Smooth muscle cell of the brain vasculature (primary cell): ENCODE data around the gene SLC2A9.
A peak's percentile ranks its signal among the peaks of the same experiment; 100 is the strongest.

ENCODE experiments used
- DNase-seq: peaks from one replicate; pipeline ENCODE4 v3.0.0-alpha.2; 2012; ENCODE audit warnings: low read depth, low spot score

Gene SLC2A9

DNA sequence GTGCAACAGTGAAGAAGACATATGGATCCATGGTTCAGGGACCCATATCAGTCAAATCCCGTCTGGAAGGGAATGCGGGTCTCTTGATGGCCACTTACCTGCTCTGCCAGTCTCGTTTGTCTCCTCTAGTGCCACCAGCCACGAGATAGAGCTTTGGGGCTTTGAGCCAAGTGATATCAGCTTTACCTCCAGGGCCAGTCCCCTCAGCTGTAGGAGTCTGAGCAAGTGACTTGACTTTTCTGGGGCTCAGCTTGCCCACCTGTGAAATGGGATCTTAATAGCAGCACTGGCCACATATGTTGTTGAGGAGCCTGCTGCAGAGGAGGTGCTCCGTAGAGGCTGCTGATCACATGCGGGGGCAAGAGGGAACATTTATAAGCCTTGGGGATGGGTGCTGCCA is 1.2 kb downstream of the SLC2A9 start:
- no peak for DNase-seq

DNA sequence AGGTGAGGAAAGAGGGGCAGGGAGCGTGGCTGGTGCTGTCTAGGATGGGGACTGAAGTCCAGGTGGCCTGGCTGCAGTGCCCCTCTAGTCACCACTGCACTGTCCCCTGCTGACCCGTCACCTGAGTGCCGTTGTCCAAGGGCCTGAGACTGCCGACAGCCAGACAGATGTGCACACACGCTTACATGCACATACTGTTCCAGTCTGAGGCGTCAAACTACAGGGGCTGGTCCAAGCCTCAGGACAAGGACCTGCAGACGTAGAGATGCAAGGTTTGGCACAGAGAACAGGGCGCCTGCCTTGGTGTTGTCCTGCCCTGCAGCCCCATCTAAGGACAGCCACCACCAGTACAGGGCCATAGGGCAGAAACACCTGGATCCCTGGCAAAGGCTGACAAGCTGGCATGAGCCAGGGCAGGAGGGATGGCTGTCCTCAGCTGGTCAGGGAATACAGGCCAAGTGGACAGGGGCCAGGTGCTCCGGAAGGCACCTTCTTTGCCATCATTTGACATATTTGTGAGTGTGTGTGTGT is 1.7 kb downstream of the SLC2A9 start:
- no peak for DNase-seq

DNA sequence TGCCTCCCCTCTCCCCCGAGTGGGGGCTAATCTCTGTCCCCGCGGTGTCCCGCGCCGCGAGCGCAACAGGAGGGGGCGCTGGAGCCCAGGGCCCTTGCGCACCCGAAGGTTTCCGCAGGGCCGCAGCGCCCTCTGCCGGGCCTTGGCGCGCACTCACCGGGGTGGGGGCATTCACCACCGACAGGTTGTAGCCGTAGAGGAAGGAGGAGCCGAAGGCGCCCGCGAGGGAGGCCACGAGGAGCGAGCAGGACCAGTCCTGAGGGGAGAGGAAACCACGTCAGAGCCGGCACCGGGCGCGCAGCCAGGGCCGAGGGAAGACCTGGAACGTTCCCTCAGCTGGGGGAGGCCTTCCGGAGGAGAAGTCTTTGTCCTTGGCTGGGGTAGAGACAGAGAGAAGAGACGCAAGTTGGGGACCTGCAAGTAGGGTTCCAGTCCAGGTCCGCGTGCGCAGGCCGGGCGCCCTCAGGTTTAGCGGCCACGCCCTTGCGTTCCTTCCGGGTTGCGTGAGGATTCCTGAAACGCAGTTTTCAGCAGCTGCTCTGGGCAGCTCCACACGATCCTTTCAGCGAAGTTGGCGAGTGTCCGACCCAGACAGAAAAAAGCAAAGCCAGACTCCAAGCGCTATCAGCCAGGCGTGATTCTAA is 2.4 kb downstream of the SLC2A9 start:
- peak; percentile 63 for DNase-seq

DNA sequence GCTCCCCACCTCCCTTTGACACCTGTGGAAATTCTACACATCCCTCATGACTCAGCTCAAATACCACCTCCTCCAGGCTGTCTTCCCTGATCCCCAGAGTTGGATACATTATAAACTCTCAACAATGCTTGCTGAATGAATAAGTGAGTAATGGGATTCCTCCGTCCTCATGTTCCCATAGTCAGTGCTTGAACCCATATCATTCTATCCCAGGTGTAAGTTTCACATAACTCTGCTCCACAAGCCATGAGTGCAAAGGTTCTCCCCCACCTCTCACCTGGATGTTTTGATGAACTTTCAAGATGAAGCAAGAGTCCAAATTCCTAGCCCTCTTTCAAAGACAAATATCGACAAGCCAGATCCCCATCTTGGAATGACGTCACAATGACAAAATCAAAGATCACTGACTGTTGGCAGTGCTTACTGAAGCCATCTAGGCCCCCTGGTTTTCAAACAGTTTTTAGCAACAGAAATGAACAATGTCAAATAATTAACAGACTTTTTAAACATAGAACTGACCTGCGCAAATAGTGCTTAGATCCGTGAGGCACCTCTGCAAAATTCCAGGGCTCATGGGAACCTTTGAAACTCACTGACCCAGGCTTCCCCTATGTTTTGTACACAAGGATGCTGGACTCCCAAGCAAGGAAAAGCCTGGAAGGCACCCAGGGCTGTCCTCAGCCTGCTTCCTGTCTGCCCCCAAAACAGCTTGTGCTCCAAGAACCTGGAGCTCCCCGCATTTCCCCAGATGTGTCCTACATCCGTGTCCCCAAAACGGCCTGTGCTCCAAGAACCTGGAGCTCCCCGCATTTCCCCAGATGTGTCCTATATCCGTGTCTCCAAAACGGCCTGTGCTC is 4.0 kb downstream of the SLC2A9 start:
- DNase-seq = no peak

GRCh38 chr4:10016169-10016568 is 5.1 kb downstream of the SLC2A9 start:
- no peak for DNase-seq

DNA sequence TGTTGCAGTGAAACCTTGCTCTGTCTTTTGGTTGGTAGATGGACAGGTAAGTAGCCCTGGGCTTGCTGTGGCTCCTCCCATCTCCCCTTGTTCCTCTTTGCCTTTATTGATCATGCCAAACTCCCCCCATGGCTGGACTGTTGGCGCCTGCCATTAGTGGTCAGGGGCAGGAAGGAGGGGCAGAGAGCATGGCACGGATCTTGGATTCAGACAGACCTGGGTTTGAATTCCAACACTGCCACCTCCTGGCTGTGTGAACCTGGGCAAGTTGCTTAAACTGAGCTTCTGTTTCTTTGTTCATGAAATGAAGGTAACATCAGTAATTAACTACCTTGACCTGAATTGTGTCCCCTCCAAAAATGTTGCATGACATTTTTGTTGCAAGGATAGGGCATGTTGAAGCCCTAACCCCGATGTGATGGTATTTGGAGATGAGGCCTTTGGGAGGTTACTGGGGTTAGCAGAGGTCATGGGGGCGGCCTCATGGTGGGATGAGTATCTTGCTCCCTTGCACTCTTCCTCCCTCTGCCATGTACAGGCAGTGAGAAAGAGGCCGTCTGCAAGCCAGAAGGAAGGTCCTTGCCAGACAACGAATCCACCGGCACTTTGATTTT is 6.0 kb downstream of the SLC2A9 start:
- no peak for DNase-seq

GRCh38 chr4:10013722-10014121 is 7.6 kb downstream of the SLC2A9 start:
- DNase-seq = no peak

DNA sequence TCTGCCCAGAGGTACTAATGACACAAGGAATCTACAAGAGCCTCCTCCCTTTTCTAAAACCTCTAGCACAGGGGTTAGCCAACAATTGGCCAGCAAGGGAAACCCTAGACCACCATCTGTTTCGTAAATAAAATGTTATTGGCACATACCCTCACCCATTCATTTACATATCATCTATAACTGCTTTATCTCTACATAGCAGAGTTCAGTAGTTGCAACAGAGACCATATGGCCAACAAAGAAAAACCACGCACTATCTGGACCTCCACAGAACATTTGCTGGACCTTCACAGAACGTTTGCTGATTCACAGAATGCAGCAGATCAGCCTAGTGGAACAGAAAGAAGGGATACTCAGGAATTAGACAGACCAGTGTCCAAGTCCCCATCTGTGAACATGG is 9.4 kb downstream of the SLC2A9 start:
- no peak for DNase-seq

DNA sequence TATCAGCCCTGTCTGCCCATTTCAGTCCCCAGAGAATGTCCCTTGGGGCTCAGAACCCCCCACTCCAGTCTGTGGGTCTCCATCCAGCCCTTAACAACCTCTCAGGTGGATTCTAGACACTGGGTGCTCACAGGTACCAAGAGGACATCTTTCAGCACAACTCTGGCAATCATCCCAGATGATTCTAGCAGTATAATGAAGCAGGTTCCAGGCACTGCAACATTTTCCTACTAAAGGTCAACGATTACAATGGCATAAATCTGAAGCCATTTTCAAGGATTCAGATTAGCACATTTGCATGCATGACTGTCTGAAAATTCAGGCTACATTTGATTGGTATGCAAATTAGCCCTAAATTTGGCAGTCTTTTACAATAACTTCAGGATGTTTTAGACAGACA is 10.0 kb downstream of the SLC2A9 start:
- no peak for DNase-seq

GRCh38 chr4:10009861-10010500 is 11.3 kb downstream of the SLC2A9 start:
- no peak for DNase-seq

DNA sequence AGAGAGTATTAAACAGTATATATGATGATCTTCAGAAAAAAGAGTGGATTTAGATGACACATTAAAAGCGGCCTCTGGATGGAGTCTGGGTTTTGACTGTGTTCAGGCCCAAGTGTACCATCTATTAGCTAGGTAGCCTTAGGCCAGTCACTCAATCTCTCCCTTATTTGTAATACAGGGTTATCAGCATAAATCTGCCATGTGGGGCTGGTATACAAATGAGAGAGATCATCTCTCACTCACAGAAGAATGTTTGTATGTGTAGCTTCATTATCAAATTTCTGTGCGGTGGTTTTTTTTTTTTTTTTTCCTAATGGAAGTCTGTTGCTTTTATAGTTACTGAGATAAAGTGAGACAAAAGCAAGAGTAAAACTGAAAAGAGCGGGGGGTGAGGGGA is 12.7 kb downstream of the SLC2A9 start:
- no peak for DNase-seq

GRCh38 chr4:10007793-10008608 is 13.3 kb downstream of the SLC2A9 start:
- no peak for DNase-seq

DNA sequence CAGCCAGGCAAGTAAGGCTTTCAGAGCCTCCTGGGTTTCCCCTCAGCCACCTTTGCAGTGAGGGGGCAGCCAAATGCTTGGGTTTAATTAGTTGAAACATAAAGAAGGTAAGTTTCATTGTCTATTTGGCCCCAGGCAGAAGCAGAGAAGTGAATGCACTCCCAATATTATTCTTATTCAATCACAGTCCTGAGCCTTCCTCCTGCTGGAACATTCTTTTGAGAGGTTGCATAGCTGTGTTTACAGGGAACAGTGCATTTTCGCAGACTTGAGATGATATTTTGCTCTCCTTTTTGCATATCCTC is 13.9 kb downstream of the SLC2A9 start:
- DNase-seq = no peak

- no peak for DNase-seq
Observed at GRCh38 chr4:10006601-10007435, 14.5 kb downstream of the SLC2A9 start.

- DNase-seq = no peak
Observed at GRCh38 chr4:10006231-10006600, 15.1 kb downstream of the SLC2A9 start.

GRCh38 chr4:10005632-10006031 is 15.7 kb downstream of the SLC2A9 start:
- DNase-seq = no peak

DNA sequence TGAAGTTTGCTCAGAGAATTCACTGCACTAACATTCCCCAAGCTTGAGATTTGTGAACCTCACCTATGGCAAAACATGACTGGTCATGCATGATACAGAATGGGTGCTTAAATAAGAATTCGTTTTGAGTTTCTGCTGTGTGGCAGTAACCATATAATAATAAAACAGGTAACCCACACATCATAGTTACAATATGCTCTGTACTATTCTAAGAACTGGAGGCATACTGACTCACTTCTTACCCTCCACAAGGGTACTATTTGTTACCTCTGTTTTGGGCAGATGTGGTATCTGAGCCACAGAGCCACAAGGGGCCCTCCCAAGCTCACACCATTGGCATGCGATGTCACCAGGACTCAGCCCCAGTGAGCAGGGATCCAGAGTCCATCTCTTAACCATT is 17.6 kb downstream of the SLC2A9 start:
- DNase-seq = no peak

DNA sequence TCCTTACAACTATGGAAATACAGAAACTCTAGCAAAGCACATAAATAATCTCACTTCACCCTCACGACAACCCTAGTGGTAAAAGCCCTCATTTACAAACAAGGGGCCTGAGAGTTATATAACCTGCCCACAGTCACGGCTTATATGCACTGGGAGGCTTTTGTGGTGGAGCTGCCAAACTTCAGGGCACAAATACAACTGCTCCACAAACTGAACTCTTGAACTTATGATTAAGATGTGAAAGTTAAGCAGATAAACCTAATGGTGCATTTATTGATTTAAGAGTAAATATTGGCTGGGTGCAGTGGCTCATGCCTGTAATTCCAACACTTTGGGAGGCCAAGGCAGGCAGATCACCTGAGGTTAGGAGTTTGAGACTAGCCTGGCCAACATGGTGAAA is 19.0 kb downstream of the SLC2A9 start:
- DNase-seq = no peak

GRCh38 chr4:10001757-10002156 is 19.5 kb downstream of the SLC2A9 start:
- no peak for DNase-seq

- no peak for DNase-seq
Observed at GRCh38 chr4:9999956-10000561, 21.2 kb downstream of the SLC2A9 start.
